ENCODE data around the gene CCT6B.
"Not testable (repeated sequence)": the region's sequence is repeated elsewhere in the genome, so short reads cannot be mapped to it uniquely, and the experiment has no call there.

The CCT6B gene

DNA sequence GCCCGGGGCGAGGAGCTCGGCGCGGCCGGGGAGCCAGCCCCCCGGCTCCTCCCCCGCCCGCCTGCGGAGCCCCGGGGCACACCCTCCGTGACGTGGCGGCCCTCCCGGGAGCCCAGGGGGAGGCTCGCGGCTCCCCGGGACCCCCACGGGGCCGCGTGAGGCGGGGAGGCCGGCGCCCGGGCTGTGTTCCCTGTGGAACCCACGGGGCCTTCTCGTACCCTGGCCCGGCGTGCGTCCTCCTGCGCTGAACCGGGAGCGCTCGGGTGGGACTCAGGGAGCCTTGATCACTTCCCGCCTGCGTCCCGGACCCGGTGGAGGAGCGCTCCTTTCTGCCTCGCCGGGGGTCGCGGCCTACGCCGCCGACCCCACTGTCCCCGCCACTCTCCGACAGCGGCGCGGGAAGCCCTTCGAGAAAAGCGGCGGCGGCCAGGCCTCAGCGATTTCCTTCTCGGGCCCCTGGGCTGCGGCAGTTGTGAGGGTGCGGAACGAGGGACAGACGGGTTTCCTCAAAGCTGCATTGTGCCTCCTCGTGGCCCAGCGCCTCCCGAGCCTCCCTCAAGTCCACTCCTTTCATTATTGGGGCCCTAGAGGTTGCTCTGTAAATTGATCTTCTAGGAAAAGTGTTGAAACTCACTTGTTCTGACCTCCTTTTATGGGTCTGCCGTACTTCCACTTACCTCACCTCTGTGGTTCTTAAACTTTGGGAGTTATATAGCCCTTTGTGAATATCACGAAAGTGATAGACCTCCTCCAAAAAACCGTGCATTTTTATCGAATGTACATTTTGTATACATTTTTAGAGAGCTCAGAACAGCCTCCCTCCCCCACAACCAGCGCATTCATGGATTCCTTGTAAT is 19.6 kb upstream of the CCT6B start:
- peak; percentile 58 to 73 for DNase-seq (ENCODE audit: low read depth in 2 of 2)

DNA sequence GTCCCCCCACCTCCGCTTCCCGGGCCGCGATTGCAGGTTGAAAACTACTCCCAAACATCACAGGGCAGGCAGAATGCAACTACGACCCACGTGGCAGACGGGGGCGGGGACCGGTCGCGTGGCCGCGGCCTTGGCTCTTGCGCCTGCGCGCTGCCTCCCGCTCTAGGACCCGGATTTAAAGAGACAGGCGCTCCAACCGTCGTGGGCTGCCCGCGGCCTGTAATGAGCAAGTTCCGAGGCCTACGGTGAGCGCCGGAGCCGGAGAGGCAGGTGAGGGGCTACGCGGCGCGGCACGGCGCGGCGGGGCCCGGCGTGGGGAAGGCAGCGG is 19.1 kb upstream of the CCT6B start, which contains the start of gene LIG3:
TSS of gene LIG3 (plus strand) at position 160 of the 328 bp plus-strand sequence. CDS start 2,494 bp downstream, outside the sequence.
- DNase-seq (ENCODE audit: low read depth in 2 of 2) = peak; percentile 91 to 93

GRCh38 chr17:34979650-34980352 is 18.5 kb upstream of the CCT6B start:
- DNase-seq (ENCODE audit: low read depth in 2 of 2) = no peak

DNA sequence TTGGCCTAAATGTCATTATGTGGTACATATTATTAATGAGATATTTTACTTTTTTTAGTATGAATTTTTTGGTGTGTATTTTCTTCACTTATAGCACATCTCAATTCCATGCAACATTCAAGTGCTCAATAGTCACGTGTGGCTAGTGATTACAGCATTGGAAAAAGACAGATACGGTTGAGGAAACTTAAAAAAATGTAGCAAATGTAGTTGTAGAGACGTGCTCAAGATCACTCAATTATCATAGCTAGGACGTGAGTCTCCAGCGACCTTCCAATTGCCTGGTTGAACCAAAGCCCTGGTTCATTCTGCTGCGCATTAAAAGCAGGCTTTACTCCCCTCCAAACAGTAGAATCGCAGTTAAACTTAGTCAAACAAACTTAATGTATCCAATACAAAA is 17.9 kb upstream of the CCT6B start:
- no peak for DNase-seq (ENCODE audit: low read depth in 2 of 2)

- no peak for DNase-seq (ENCODE audit: low read depth in 2 of 2)
Measured at GRCh38 chr17:34974794-34975785, 13.8 kb upstream of the CCT6B start.

- no peak for DNase-seq (ENCODE audit: low read depth in 2 of 2)
Measured at GRCh38 chr17:34974179-34974578, 12.9 kb upstream of the CCT6B start.

- no peak for DNase-seq (ENCODE audit: low read depth in 2 of 2)
Measured at GRCh38 chr17:34958438-34958837, 2.8 kb downstream of the CCT6B start.

- DNase-seq (ENCODE audit: low read depth in 2 of 2) = not testable (repeated sequence)
Measured at GRCh38 chr17:34950780-34951179, 10.5 kb downstream of the CCT6B start.

DNA sequence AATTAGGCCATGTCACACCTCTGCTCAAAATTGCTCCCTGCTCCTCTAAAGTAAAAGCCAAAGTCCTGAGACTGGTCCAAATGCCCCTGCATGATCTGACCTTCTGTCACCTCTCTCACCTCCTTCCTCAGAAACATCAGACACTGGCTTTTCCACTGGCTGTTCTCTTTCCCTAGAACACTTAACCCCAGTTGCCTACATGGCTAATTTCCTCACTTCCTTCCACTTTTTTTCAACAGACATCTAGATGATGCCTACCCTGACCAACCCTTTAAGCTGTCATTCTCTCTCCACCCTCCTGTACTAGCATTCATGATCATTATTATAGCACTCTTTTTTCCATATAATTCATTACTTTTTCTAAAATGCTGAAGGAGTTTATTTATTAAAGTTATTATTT is 31.0 kb downstream of the CCT6B start:
- DNase-seq (ENCODE audit: low read depth in 2 of 2) = no peak

- no peak for DNase-seq (ENCODE audit: low read depth in 2 of 2)
Measured at GRCh38 chr17:34926661-34927060, 34.6 kb downstream of the CCT6B start.

GRCh38 chr17:34920676-34921075 is 40.6 kb downstream of the CCT6B start:
- DNase-seq (ENCODE audit: low read depth in 2 of 2) = no peak

- no peak for DNase-seq (ENCODE audit: low read depth in 2 of 2)
Measured at GRCh38 chr17:34917381-34917780, 43.9 kb downstream of the CCT6B start.

DNA sequence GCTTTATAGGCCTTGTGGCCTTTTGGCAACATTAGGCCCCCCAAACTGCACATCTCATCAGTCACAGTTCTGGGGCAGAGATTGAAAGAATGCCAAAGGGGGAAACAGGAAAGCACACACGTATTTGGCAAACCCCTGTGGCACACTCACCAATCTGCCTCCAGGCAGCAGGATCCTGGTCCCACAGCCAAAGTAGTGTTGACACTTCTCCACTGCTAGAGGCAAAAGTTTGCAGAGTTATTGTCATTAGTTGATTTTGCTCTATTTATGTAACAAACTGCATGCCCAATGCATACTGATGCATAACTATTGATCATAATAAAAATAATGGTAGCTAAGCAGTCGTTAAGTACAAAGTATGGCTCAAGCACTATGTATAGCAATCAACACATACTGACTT is 45.1 kb downstream of the CCT6B start:
- DNase-seq (ENCODE audit: low read depth in 2 of 2) = no peak

DNA sequence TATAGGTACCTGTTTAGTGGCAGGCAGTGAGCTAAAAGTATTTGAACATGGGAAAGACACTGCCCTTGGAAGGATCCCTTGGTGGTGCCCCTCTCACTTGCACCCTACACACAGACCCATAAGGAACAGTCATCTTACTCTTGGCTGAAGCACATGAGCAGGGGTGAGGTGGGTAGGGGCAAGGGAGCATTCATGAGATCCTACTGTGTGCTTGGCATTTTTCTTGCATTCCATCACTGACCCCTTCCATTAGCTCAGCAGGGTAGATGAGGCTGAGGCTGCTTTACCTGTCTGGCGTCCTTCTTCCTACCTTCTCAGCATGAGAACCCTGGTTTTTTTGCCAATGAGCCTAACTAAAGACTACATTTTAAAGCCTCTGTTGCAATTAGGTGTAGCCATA is 48.3 kb downstream of the CCT6B start:
- DNase-seq (ENCODE audit: low read depth in 2 of 2) = no peak

DNA sequence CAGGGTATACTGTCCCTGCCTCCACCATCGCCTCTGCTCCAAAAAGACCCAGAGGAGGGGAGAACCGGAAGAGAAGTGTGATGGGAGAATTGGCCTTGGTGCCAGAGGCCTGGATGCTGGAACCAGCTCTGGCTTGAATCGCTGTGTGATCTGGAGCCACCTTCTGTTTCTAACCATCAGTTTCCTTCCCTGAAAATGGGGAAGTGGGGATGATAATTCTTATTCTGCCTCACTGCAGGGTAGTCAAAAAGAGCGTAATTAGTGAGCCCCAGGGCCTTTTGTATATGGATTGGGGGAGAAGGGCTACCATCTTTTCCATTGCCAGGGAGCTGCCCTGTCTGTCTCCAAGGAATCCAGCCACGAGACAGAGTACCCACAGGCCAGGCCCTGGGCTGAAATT is 52.2 kb downstream of the CCT6B start:
- no peak for DNase-seq (ENCODE audit: low read depth in 2 of 2)

- DNase-seq (ENCODE audit: low read depth in 2 of 2) = no peak
Measured at GRCh38 chr17:34902831-34903547, 58.3 kb downstream of the CCT6B start.

GRCh38 chr17:34899643-34900291 is 61.5 kb downstream of the CCT6B start:
- no peak for DNase-seq (ENCODE audit: low read depth in 2 of 2)

DNA sequence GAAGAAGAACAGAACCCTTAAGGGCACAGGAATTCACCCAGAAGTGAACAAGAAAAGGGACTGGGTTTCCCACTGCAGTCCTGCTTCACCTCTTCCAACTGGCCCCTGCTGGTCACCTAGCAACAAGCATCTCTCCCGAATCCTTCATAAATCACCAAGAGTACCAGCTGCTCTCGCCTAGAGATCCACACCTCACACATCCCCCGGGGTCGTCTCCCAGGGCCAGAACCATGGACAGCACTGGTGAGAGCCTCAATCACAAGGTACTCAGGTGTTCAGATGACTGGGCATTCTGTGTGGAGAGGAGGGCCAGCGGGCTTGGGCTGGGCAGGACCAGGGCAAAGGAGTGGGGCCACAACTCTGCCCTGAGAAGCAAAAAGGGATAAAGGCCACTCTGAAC is 65.9 kb downstream of the CCT6B start:
- DNase-seq (ENCODE audit: low read depth in 2 of 2) = no peak

- no peak for DNase-seq (ENCODE audit: low read depth in 2 of 2)
Measured at GRCh38 chr17:34894964-34895363, 66.3 kb downstream of the CCT6B start.

GRCh38 chr17:34892461-34893249 is 68.6 kb downstream of the CCT6B start:
- peak; percentile 2 to 10 for DNase-seq (ENCODE audit: low read depth in 2 of 2)
